CD4-positive, alpha-beta memory T cell (primary cell): ENCODE results near the gene KSR1. TPM values are rescaled to one million over a fixed set of nuclear protein-coding genes. Genes with fewer than 3 reads are reported as not detected.

ENCODE experiments used
- CTCF ChIA-PET: fragments of 350-600 bp; sonication (Branson Sonifier 250); formaldehyde crosslinking; loops from one replicate; lab custom pipeline; 2021; ENCODE audit warnings: inconsistent platforms; ENCODE audit not compliant: partially characterized antibody; lab: Charles Lee
- POLR2A ChIA-PET: fragments of 350-600 bp; sonication (Branson Sonifier 250); formaldehyde crosslinking; loops from one replicate; lab custom pipeline; 2021; ENCODE audit not compliant: partially characterized antibody; lab: Charles Lee
- DNase-seq, 5 donors: peaks; one replicate each; pipeline versions ENCODE4 v3.0.0 to v3.0.0-alpha.2; 2020 to 2022; ENCODE audit warnings: mixed read lengths in 1 of 5
- H3K27ac ChIP-seq: one replicate; pipeline ENCODE4 v1.7.0; 2013; ENCODE audit warnings: low read depth, low read length
- H3K27me3 ChIP-seq: 2 replicates; pipeline ENCODE4 v1.7.0; 2013; ENCODE audit warnings: mild to moderate bottlenecking, low read length, moderate library complexity; ENCODE audit not compliant: insufficient read depth
- H3K36me3 ChIP-seq: 2 replicates; pipeline ENCODE4 v1.7.0; 2013; ENCODE audit warnings: mild to moderate bottlenecking, low read length, moderate library complexity; ENCODE audit not compliant: insufficient read depth
- H3K4me1 ChIP-seq: 2 replicates; pipeline ENCODE4 v1.7.0; 2013; ENCODE audit warnings: mild to moderate bottlenecking, low read length, moderate library complexity; ENCODE audit not compliant: insufficient read depth
- H3K4me3 ChIP-seq, 2 donors: one replicate each; pipeline ENCODE4 v1.7.0; 2013; ENCODE audit warnings: low read length in 2 of 2, mild to moderate bottlenecking in 1 of 2
- H3K9me3 ChIP-seq, 2 donors: one replicate each; pipeline ENCODE4 v1.7.0; 2013; ENCODE audit warnings: low read length in 2 of 2, control low read depth in 1 of 2; ENCODE audit not compliant: control insufficient read depth in 1 of 2
- H3K27ac Mint-ChIP-seq, 7 donors: one replicate each; pipeline ENCODE4 v1.8.0; 2020 to 2021; ENCODE audit warnings: mixed read lengths in 7 of 7, mild to moderate bottlenecking in 6 of 7, inconsistent platforms in 3 of 7, moderate library complexity in 3 of 7
- H3K27me3 Mint-ChIP-seq, 2 donors: one replicate each; pipeline ENCODE4 v1.8.0; 2020 to 2021; ENCODE audit warnings: mixed read lengths in 2 of 2
- H3K36me3 Mint-ChIP-seq, 2 donors: one replicate each; pipeline ENCODE4 v1.8.0; 2020 to 2021; ENCODE audit warnings: mixed read lengths in 2 of 2, inconsistent platforms in 1 of 2, mild to moderate bottlenecking in 1 of 2
- H3K4me1 Mint-ChIP-seq, 4 donors: one replicate each; pipeline ENCODE4 v1.8.0; 2020 to 2021; ENCODE audit warnings: mixed read lengths in 4 of 4, mild to moderate bottlenecking in 1 of 4
- H3K4me3 Mint-ChIP-seq, 8 donors: one replicate each; pipeline ENCODE4 v1.8.0; 2020 to 2021; ENCODE audit warnings: mixed read lengths in 8 of 8, mild to moderate bottlenecking in 7 of 8, moderate library complexity in 6 of 8, inconsistent platforms in 3 of 8
- H3K9me3 Mint-ChIP-seq, 8 donors: one replicate each; pipeline ENCODE4 v1.8.0; 2020 to 2021; ENCODE audit warnings: mixed read lengths in 8 of 8, mild to moderate bottlenecking in 5 of 8, inconsistent platforms in 3 of 8, moderate library complexity in 1 of 8
- intact Hi-C: fragments of 100-400 bp; cut with micrococcal nuclease; formaldehyde crosslinking; loops from one replicate; pipeline ENCODE4 v1.15.1; 2023
- polyA plus RNA-seq, 2 donors: library from polyadenylated mRNA; unstranded; fragments of 300-500 nt; fragmentation: Illumina TruSeq; gene quantifications; one replicate each; pipeline ENCODE4 v1.2.3, GENCODE V29; 2021
- total RNA-seq, 2 experiments: library from RNA; stranded (reverse); gene quantifications; one replicate each; pipeline ENCODE4 v1.2.3, GENCODE V29; 2021

The KSR1 gene
- total and polyA plus RNA-seq, 4 experiments from 2014 or later: 0.77 to 40.0 (median 18.7) TPM

DNA sequence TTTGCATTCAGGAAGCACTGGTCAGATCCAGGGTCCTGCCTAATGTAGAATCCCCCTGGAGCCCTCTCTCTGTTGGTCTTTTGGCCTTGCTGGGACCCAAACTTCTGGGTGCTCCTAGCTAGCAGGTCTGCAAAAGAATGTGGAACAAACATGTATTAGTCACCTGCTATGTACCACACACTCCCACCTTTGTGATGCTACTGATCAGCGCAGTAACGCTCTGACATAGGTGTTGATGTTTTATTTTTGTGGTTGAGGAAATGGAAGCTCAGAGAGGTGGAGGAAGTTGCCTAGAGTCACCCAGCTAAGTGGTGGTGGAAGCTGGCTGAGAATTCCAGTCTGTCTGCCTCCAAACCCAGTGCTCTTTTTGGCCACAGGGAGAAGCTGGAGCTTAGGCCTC is 139.0 kb downstream of the KSR1 start:
- ChIA-PET CTCF (interaction anchor here (1.0 to 9.1 kb wide), 6 partner anchors 7 to 359 kb away, joined by 3 to 146 read pairs (median 12); no protein-coding TSS in a partner anchor), POLR2A (no interaction called here)
- intact Hi-C loops: no loop called here

GRCh38 chr17:27596096-27596495 is 139.8 kb downstream of the KSR1 start:
- intact Hi-C loops: no loop called here

More for the DNA sequence above, 139.0 kb downstream of the KSR1 start:
- H3K27ac ChIP-seq: no peak overlapping the region
- peaks cover 0 to 2% (median 0%) of the 10 kb centered on the region in 4 donors for H3K4me1 Mint-ChIP-seq
- no peaks in the 10 kb centered on the region for H3K9me3 ChIP-seq
- H3K36me3 Mint-ChIP-seq: peaks cover 11 to 33% of the 10 kb centered on the region in 2 donors
- no peaks in the 10 kb centered on the region for H3K27me3 Mint-ChIP-seq
- H3K36me3 ChIP-seq: peaks cover 4% of the 10 kb centered on the region
- H3K4me3 Mint-ChIP-seq: no peak overlapping the region
- H3K4me3 ChIP-seq: no peak overlapping the region
- no peaks in the 10 kb centered on the region for H3K27me3 ChIP-seq
- no peaks in the 10 kb centered on the region for H3K9me3 Mint-ChIP-seq
- H3K27ac Mint-ChIP-seq: peak overlapping the region in 5 of 7 donors; percentile 13 to 81 (median 53)
- DNase-seq: no peak
- no peaks in the 10 kb centered on the region for H3K4me1 ChIP-seq

GRCh38 chr17:27596566-27597187 is 140.4 kb downstream of the KSR1 start:
- Histone ChIP-seq H3K9me3 (no peaks in the 10 kb centered on the region), H3K4me3 (no peak overlapping the region), H3K27ac (no peak overlapping the region), H3K4me1 (no peaks in the 10 kb centered on the region), H3K36me3 (no peaks in the 10 kb centered on the region), H3K27me3 (no peaks in the 10 kb centered on the region)
- peaks cover 11 to 31% of the 10 kb centered on the region in 2 donors for H3K36me3 Mint-ChIP-seq
- peak overlapping the region in 1 of 7 donors; percentile 43 for H3K27ac Mint-ChIP-seq
- CTCF ChIA-PET: interaction anchor here (0.9 to 9.2 kb wide), 7 partner anchors 8 to 360 kb away, joined by 3 to 332 read pairs (median 13); no protein-coding TSS in a partner anchor
- H3K9me3 Mint-ChIP-seq: no peaks in the 10 kb centered on the region
- peaks cover 0 to 2% (median 2%) of the 10 kb centered on the region in 4 donors for H3K4me1 Mint-ChIP-seq
- POLR2A ChIA-PET: no interaction called here
- H3K4me3 Mint-ChIP-seq: no peak overlapping the region
- no peak for DNase-seq
- intact Hi-C loops: no loop called here
- no peaks in the 10 kb centered on the region for H3K27me3 Mint-ChIP-seq

More at GRCh38 chr17:27596096-27596495, 139.8 kb downstream of the KSR1 start:
- H3K27ac ChIP-seq: no peak overlapping the region
- H3K9me3 ChIP-seq: no peaks in the 10 kb centered on the region
- Mint-ChIP-seq H3K27me3 (no peaks in the 10 kb centered on the region), H3K4me3 (no peak overlapping the region), H3K9me3 (no peaks in the 10 kb centered on the region), H3K4me1 (peaks cover 0 to 2% (median 0%) of the 10 kb centered on the region in 4 donors), H3K36me3 (peaks cover 11 to 30% of the 10 kb centered on the region in 2 donors), H3K27ac (peak overlapping the region in 2 of 7 donors; percentile 12 to 43)
- CTCF ChIA-PET: interaction anchor here (0.9 to 9.1 kb wide), 6 partner anchors 8 to 360 kb away, joined by 3 to 146 read pairs (median 8); no protein-coding TSS in a partner anchor
- H3K4me3 ChIP-seq: no peak overlapping the region
- POLR2A ChIA-PET: no interaction called here
- H3K36me3 ChIP-seq: no peaks in the 10 kb centered on the region
- no peaks in the 10 kb centered on the region for H3K27me3 ChIP-seq
- DNase-seq: no peak
- H3K4me1 ChIP-seq: no peaks in the 10 kb centered on the region

- H3K27ac Mint-ChIP-seq: peak overlapping the region in 2 of 7 donors; percentile 27 to 35
- peaks cover 0 to 4% (median 3%) of the 10 kb centered on the region in 4 donors for H3K4me1 Mint-ChIP-seq
- no peak overlapping the region for H3K4me3 Mint-ChIP-seq
- H3K4me1 ChIP-seq: no peaks in the 10 kb centered on the region
- H3K36me3 Mint-ChIP-seq: peaks cover 11 to 31% of the 10 kb centered on the region in 2 donors
- no peak for DNase-seq
- H3K9me3 ChIP-seq: no peaks in the 10 kb centered on the region
- no peaks in the 10 kb centered on the region for H3K27me3 ChIP-seq
- H3K27ac ChIP-seq: no peak overlapping the region
- H3K4me3 ChIP-seq: no peak overlapping the region
- POLR2A ChIA-PET: no interaction called here
- H3K9me3 Mint-ChIP-seq: no peaks in the 10 kb centered on the region
- no peaks in the 10 kb centered on the region for H3K36me3 ChIP-seq
- no peaks in the 10 kb centered on the region for H3K27me3 Mint-ChIP-seq
- intact Hi-C loops: no loop called here
- CTCF ChIA-PET: interaction anchor here (6.5 to 9.2 kb wide), 3 partner anchors 8 to 359 kb away, joined by 69 to 332 read pairs (median 146); no protein-coding TSS in a partner anchor
Measured at GRCh38 chr17:27597188-27597580, 140.9 kb downstream of the KSR1 start.

DNA sequence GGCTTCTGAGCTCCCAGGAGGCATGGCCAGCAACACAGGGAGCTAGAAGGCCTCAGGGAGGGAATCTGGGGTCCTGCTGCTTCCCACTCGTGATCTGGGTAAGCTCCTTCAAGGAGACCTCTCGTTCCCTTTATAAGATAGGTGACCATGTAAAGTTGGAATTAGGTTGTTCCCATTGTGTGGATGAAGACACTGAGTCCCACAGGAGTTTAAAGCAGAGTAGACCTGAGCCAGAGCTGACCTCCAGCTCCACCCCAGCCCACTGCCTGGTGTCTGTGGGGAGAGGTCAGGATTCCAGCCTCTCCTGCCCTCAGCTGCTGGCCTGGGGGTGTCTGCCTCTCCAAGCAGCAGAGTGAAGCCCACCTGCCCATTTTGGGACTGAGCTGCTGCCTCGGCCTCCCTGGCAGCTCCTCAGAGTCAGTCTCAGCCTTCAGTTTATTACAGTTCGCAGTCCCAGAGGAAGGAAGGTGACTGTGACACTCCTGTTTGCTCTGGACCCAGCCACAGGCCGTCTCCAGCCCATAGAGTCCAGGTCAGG is 141.6 kb downstream of the KSR1 start:
- DNase-seq: no peak
- Histone ChIP-seq H3K27me3 (no peaks in the 10 kb centered on the region), H3K4me1 (no peaks in the 10 kb centered on the region), H3K9me3 (no peaks in the 10 kb centered on the region), H3K36me3 (no peaks in the 10 kb centered on the region), H3K27ac (no peak overlapping the region), H3K4me3 (no peak overlapping the region)
- Mint-ChIP-seq H3K36me3 (peaks cover 11 to 25% of the 10 kb centered on the region in 2 donors), H3K4me3 (no peak overlapping the region), H3K4me1 (peaks cover 0 to 4% (median 3%) of the 10 kb centered on the region in 4 donors), H3K9me3 (no peaks in the 10 kb centered on the region), H3K27ac (no peak overlapping the region), H3K27me3 (no peaks in the 10 kb centered on the region)
- ChIA-PET CTCF (interaction anchor here (0.7 to 9.2 kb wide), 7 partner anchors 9 to 360 kb away, joined by 3 to 332 read pairs (median 13); no protein-coding TSS in a partner anchor), POLR2A (no interaction called here)
- intact Hi-C loops: no loop called here

DNA sequence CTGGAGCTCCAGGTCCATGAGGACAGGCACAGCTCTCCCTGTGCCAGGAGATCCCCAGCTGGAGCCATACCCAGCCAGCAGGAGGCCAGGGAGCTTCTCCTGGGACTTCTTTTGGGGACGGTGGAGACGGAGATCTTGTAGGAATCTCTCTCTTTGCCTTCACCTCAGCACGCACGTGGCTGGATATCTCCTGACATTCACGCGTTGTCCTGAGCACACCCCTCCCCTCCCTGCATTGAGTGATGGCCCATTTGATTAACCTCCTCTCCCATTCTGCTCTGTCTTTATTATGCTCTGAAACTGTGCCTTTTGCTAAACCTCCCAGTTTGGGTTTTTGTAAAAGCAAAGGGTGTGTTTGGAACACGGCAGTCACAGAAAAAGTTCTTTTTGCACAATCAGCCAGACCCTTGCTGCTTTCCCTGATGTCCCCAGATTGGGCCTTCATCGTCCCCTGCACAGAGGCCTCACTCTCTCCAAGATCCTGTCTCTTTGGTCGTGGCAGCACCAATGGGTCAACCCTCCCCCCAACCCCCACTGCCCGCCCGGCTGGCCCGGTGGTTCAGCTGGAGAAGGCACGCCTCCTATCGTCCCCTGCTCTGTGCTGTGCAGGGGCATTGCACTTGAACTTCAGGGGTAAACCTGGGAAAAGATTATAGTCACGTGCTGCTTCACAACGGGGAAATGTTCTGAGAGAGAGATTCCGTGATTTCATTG is 142.2 kb downstream of the KSR1 start:
- ChIA-PET CTCF (interaction anchor here (0.7 to 12.0 kb wide), 13 partner anchors 9 to 361 kb away, joined by 3 to 358 read pairs (median 11); partner anchors contain the start of gene LGALS9), POLR2A (interaction anchor here (2.3 to 3.1 kb wide), 2 partner anchors 143 to 245 kb away, joined by 11 to 18 read pairs; partner anchors contain the start of gene KSR1)
- no peaks in the 10 kb centered on the region for H3K36me3 ChIP-seq
- H3K27me3 Mint-ChIP-seq: no peaks in the 10 kb centered on the region
- H3K4me1 ChIP-seq: peaks cover 3% of the 10 kb centered on the region
- no peaks in the 10 kb centered on the region for H3K9me3 Mint-ChIP-seq
- H3K9me3 ChIP-seq: no peaks in the 10 kb centered on the region
- peaks cover 0 to 5% (median 3%) of the 10 kb centered on the region in 4 donors for H3K4me1 Mint-ChIP-seq
- no peaks in the 10 kb centered on the region for H3K27me3 ChIP-seq
- no peak overlapping the region for H3K27ac ChIP-seq
- intact Hi-C loops: loop anchor here (1.0 kb wide), 1 partner anchor 142 kb away; the partner anchor contains the start of gene KSR1
- no peak overlapping the region for H3K27ac Mint-ChIP-seq
- DNase-seq: no peak
- H3K36me3 Mint-ChIP-seq: peaks cover 11 to 25% of the 10 kb centered on the region in 2 donors
- no peak overlapping the region for H3K4me3 Mint-ChIP-seq
- H3K4me3 ChIP-seq: no peak overlapping the region
